K562 (cell line): ENCODE results near the gene CLIP2. TPM values are rescaled to one million over a fixed set of nuclear protein-coding genes. Genes with fewer than 3 reads are reported as not detected.
"Not testable (repeated sequence)": the region's sequence is repeated elsewhere in the genome, so short reads cannot be mapped to it uniquely, and the experiment has no call there.

Source experiments
- ATAC-seq: fragments of 200-7000 bp; cut with Tn5 transposase; 3 replicates; pipeline ENCODE4 v1.9.1; 2020; ENCODE audit warnings: moderate library complexity
- BruUV-seq: library from RNA; stranded (reverse); fragments of 400-500 nt; replicated peaks from 2 replicates; lab custom pipeline; 2021; lab: Mats Ljungman, UMichigan
- CTCF ChIA-PET: fragments of 300-600 bp; formaldehyde crosslinking; extraction: SDS; loops from one replicate; lab custom pipeline; 2021; ENCODE audit warnings: low intra/inter-chr PET ratio; lab: Yijun Ruan, JAX
- POLR2A ChIA-PET: fragments of 300-600, 350-650 bp; sonication (Branson Sonifier 250); formaldehyde crosslinking; extraction: SDS; loops from one replicate; lab custom pipeline; 2021; ENCODE audit warnings: antibody characterized with exemption, inconsistent platforms; lab: Yijun Ruan, JAX
- DNase-seq, 4 experiments: peaks; one replicate each; pipeline versions ENCODE4 v3.0.0 to v3.0.0-alpha.2; 2011 to 2018; ENCODE audit warnings: low spot score in 3 of 4, mixed read lengths in 3 of 4; ENCODE audit errors: extremely low read depth in 1 of 4
- FAIRE-seq: peaks from 2 replicates; lab custom pipeline; 2011; peaks lifted over from hg19 to GRCh38; lab: Jason Lieb, UNC
- H2AFZ ChIP-seq: 2 replicates; pipeline ENCODE4 v1.6.0; 2011; ENCODE audit warnings: low read depth, low read length, control low read depth, inconsistent platforms
- H3K27ac ChIP-seq: fragments of 200-600 bp; 3 replicates; pipeline ENCODE4 v1.8.0; 2011; ENCODE audit warnings: low read depth, mild to moderate bottlenecking, control low read depth, inconsistent platforms, low read length, moderate library complexity, mixed read lengths; ENCODE audit errors: extremely low read depth
- H3K27me3 ChIP-seq, 2 experiments: fragments of 300-600 bp in 1 of 2; 2 replicates in 1 of 2; 3 replicates in 1 of 2; pipeline versions ENCODE4 v1.6.0 to v1.8.0; 2011; ENCODE audit warnings: inconsistent platforms in 2 of 2, low read length in 2 of 2, mild to moderate bottlenecking in 1 of 2, mixed read lengths in 1 of 2, moderate library complexity in 1 of 2; ENCODE audit not compliant: control insufficient read depth in 2 of 2, insufficient read depth in 2 of 2
- H3K36me3 ChIP-seq: fragments of 300-600 bp; 3 replicates; pipeline ENCODE4 v1.8.0; 2011; ENCODE audit warnings: mild to moderate bottlenecking, low read length, inconsistent platforms; ENCODE audit not compliant: control insufficient read depth, insufficient read depth
- H3K4me1 ChIP-seq, 2 experiments: fragments of 200-600 bp in 1 of 2; replicated peaks in 1 of 2; 2 replicates in 1 of 2; 3 replicates in 1 of 2; pipeline versions ENCODE4 v1.5.1 to v1.8.0; 2011; ENCODE audit warnings: inconsistent platforms in 2 of 2, low read length in 2 of 2, mild to moderate bottlenecking in 1 of 2, mixed read lengths in 1 of 2, moderate library complexity in 1 of 2; ENCODE audit not compliant: control insufficient read depth in 2 of 2, insufficient read depth in 2 of 2
- H3K4me2 ChIP-seq: 2 replicates; pipeline ENCODE4 v1.6.1; 2011; ENCODE audit warnings: low read length, control low read depth, inconsistent platforms, mixed read lengths; ENCODE audit not compliant: insufficient read depth
- H3K4me3 ChIP-seq: fragments of 200-600 bp; sonication (generic), shearing (Covaris generic); 2 replicates; pipeline ENCODE4 v1.5.1; 2016; ENCODE audit warnings: control low read depth, inconsistent platforms
- H3K79me2 ChIP-seq: fragments of 200-600 bp; 3 replicates; pipeline ENCODE4 v1.8.0; 2011; ENCODE audit warnings: low read length, inconsistent platforms; ENCODE audit not compliant: control insufficient read depth, insufficient read depth
- H3K9ac ChIP-seq, 2 experiments: 2 replicates each; pipeline versions ENCODE4 v1.6.0 to v1.6.1; 2011; ENCODE audit warnings: low read depth in 2 of 2, low read length in 2 of 2, control low read depth in 1 of 2, inconsistent platforms in 1 of 2, mild to moderate bottlenecking in 1 of 2, mixed read lengths in 1 of 2; ENCODE audit not compliant: insufficient read depth in 1 of 2
- H3K9me1 ChIP-seq: one replicate; pipeline ENCODE4 v1.6.0; 2011; ENCODE audit warnings: inconsistent platforms, mild to moderate bottlenecking, low read length, moderate library complexity; ENCODE audit not compliant: control insufficient read depth, insufficient read depth
- H3K9me3 ChIP-seq: replicated peaks from 2 replicates; pipeline ENCODE4 v1.5.1; 2011; ENCODE audit warnings: low read depth, low read length, inconsistent platforms; ENCODE audit not compliant: control insufficient read depth, insufficient read depth
- H4K20me1 ChIP-seq: replicated peaks from 2 replicates; pipeline ENCODE4 v1.6.1; 2011; ENCODE audit warnings: low read length, inconsistent platforms, mixed read lengths; ENCODE audit not compliant: control insufficient read depth, insufficient read depth
- EGR1 ChIP-seq: fragments of 450-650 bp; conservative IDR thresholded peaks from 2 replicates; pipeline ENCODE4 v1.6.1; 2017; ENCODE audit warnings: mild to moderate bottlenecking
- ERF ChIP-seq: fragments of 450-650 bp; formaldehyde crosslinking; IDR thresholded peaks from 2 replicates; pipeline ENCODE4 v1.4.0; 2020; ENCODE audit warnings: mild to moderate bottlenecking, mixed read lengths
- FIP1L1 ChIP-seq: fragments of 200-400 bp; formaldehyde crosslinking; IDR thresholded peaks from 2 replicates; pipeline ENCODE4 v1.6.1; 2018; ENCODE audit warnings: mild to moderate bottlenecking, low read depth, low read length; ENCODE audit not compliant: poor library complexity, severe bottlenecking
- IRF2 ChIP-seq: sonication (generic); formaldehyde crosslinking; IDR thresholded peaks from 2 replicates; pipeline ENCODE4 v1.8.1; 2022; ENCODE audit warnings: mild to moderate bottlenecking, missing genetic modification reagents
- KAT8 ChIP-seq: fragments of 450-650 bp; IDR thresholded peaks from 2 replicates; pipeline ENCODE4 v1.6.1; 2016; ENCODE audit warnings: low read depth, mild to moderate bottlenecking
- KDM5B ChIP-seq: fragments of 200-600 bp; sonication (generic); IDR thresholded peaks from 2 replicates; pipeline ENCODE4 v1.6.1; 2012; ENCODE audit warnings: low read depth, mild to moderate bottlenecking, moderate library complexity, low read length, control low read depth, inconsistent platforms; ENCODE audit not compliant: insufficient replicate concordance
- MEF2D ChIP-seq: conservative IDR thresholded peaks from 2 replicates; pipeline ENCODE4 v1.6.1; 2016; ENCODE audit warnings: low read depth, missing genetic modification characterization, missing compliant biosample characterization
- SMAD1 ChIP-seq: fragments of 150-350 bp; IDR thresholded peaks from 2 replicates; pipeline ENCODE4 v1.6.1; 2014; ENCODE audit warnings: low read length, low read depth; ENCODE audit not compliant: partially characterized antibody
- ZNF212 ChIP-seq: fragments of 450-650 bp; formaldehyde crosslinking; IDR thresholded peaks from 2 replicates; pipeline ENCODE4 v1.4.0; 2020; ENCODE audit warnings: mild to moderate bottlenecking
- WGBS: fragments of 100-300 bp; shearing (Covaris generic); methylation state at CpG from one replicate; pipeline ENCODE4 v1.1.6; 2016; ENCODE audit warnings: low coverage, mixed read lengths; ENCODE audit not compliant: insufficient coverage; ENCODE audit errors: missing lambda C conversion rate; 5-methylcytosine and 5-hydroxymethylcytosine counted together
- in situ Hi-C: fragments of 300-500 bp; cut with MboI; formaldehyde crosslinking; loops from 4 replicates; pipeline ENCODE4 v1.15.0; 2018; ENCODE audit warnings: inconsistent platforms, mixed read lengths
- intact Hi-C: fragments of 100-400 bp; cut with micrococcal nuclease; formaldehyde crosslinking; loops from 2 replicates; pipeline ENCODE4 v1.14.2; 2022
- polyA plus RNA-seq, 8 experiments: library from polyadenylated mRNA; depleted of rRNA in 4 of 8; stranded (reverse) in 5 of 8; unstranded in 3 of 8; fragments of >200 nt; fragmentation: Nextera tagmentation in 2 of 8; fragmentation: Illumina TruSeq in 1 of 8; extraction: Ambion mirVana in 2 of 8; extraction: Trizol in 1 of 8; gene quantifications; 2 replicates each; pipeline versions ENCODE4 v1.2.1 to v1.2.3, GENCODE V29; 2011 to 2014; ENCODE audit warnings: inconsistent platforms in 1 of 8, missing spikeins in 1 of 8
- total RNA-seq, 7 experiments: library from RNA; depleted of rRNA in 6 of 7; stranded (reverse); fragments of >200 nt in 6 of 7; fragmentation: Illumina TruSeq in 2 of 7; extraction: Trizol in 2 of 7; gene quantifications; 2 replicates each; pipeline versions ENCODE4 v1.2.1 to v1.2.3, GENCODE V29; 2011 to 2021; ENCODE audit warnings: low replicate concordance in 1 of 7
- TF ChIP-seq, protein P1 (sequence below): fragments of 250-450 bp; sonication (Bioruptor Pico); IDR thresholded peaks from 2 replicates; pipeline ENCODE4 v1.5.0; 2021
- TF ChIP-seq, protein P2 (sequence below): fragments of 250-450 bp; sonication (Bioruptor Pico); IDR thresholded peaks from 2 replicates; pipeline ENCODE4 v1.5.0; 2022; ENCODE audit warnings: mild to moderate bottlenecking

Gene CLIP2
- total and polyA plus RNA-seq, 9 of the 15 experiments (the other 6 are each of a cell fraction or from before 2014, with no cell fraction given), result 0.07 to 5.4 (median 2.1) TPM

DNA sequence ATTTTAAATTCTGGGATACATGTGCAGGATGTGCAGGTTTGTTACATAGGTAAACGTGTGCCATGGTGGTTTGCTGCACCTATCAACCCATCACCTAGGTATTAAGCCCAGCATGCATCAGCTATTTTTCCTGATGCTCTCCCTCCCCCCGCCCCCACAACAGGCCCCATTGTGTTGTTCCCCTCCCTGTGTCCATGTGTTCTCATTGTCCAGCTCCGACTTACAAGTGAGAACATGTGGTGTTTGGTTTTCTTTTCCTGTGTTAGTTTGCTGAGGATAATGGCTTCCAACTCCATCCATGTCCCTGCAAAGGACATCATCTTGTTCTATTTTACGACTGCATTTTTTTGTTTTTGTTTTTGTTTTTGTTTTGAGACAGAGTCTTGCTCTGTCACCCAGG is 26.7 kb downstream of the CLIP2 start:
- H3K79me2 ChIP-seq, BruUV-seq, H3K4me3 ChIP-seq, H3K9ac ChIP-seq, H3K4me2 ChIP-seq, H3K36me3 ChIP-seq, ATAC-seq, DNase-seq, CTCF ChIA-PET, H4K20me1 ChIP-seq, H3K9me1 ChIP-seq, H3K27ac ChIP-seq, in situ Hi-C loops, H3K9me3 ChIP-seq, FAIRE-seq, H2AFZ ChIP-seq: not testable (repeated sequence)
- intact Hi-C loops, result loop anchor here (10.0 kb wide), 1 partner anchor 61 kb away; the partner anchor contains the start of gene RFC2
- 0 out of 2 replicates have a peak, but pooled peaks have one; percentile 5 for TF ChIP-seq EGR1
- Histone ChIP-seq H3K27me3 (peaks cover 0 to 12% of the 10 kb centered on the region in 2 experiments; a peak in 2 of 5 replicates), H3K4me1 (peaks cover 7 to 13% of the 10 kb centered on the region in 2 experiments; a peak in 3 of 5 replicates)
- POLR2A ChIA-PET, result interaction anchor here (0.6 kb wide), 1 partner anchor 13 kb away, joined by 4 read pairs; no protein-coding TSS in a partner anchor
- WGBS, result 15% methylated on average over 3 of the region's 4 CpGs

DNA sequence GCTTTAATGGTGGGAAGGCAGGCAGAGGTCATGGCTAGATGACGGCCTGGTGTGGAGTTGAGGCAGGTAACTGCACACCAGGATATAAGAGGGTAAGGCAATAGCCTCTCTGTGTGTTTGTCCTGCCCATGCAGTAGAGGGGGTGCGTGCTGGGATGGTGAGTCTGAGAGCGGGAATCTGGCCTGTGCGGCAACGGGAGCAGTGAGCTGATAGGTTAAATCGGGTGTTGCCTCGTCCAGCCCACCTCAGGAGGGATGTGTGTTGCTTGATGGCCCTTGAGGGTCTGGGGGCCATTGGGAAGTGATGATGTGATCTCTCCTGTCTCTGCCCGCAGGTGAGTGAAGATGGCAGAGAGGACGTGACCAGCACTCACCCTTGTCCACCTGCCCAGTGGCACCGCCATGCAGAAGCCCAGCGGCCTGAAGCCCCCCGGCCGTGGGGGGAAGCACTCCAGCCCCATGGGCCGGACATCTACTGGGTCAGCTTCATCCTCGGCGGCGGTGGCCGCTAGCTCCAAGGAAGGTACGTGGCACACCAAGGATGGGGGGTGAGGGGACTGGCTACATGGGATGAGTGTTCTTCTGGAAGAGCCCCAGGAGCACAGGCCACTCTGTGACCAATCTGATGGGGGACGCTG is 28.1 kb downstream of the CLIP2 start:
- H3K27ac ChIP-seq, result no peak overlapping the region
- no peak for FAIRE-seq
- no peaks in the 10 kb centered on the region for H3K9me1 ChIP-seq
- H3K27me3 ChIP-seq, result peaks cover 0 to 12% of the 10 kb centered on the region in 2 experiments; a peak in 2 of 5 replicates
- WGBS, result 37% methylated on average over 19 of the region's 20 CpGs
- H3K4me3 ChIP-seq, result no peak overlapping the region
- ChIA-PET POLR2A (interaction anchor here (0.6 to 1.2 kb wide), 3 partner anchors 10 to 28 kb away, joined by 3 to 4 read pairs (median 3); no protein-coding TSS in a partner anchor), CTCF (no interaction called here)
- H4K20me1 ChIP-seq, result no peaks in the 10 kb centered on the region
- DNase-seq, result no peak
- no peaks in the 10 kb centered on the region for H3K79me2 ChIP-seq
- H3K4me1 ChIP-seq, result peaks cover 7 to 13% of the 10 kb centered on the region in 2 experiments; a peak in 3 of 5 replicates
- no peak overlapping the region for H2AFZ ChIP-seq
- no peak for TF ChIP-seq KAT8
- no peak for TF ChIP-seq MEF2D
- TF ChIP-seq ZNF212, result no peak
- TF ChIP-seq, protein P1, sequence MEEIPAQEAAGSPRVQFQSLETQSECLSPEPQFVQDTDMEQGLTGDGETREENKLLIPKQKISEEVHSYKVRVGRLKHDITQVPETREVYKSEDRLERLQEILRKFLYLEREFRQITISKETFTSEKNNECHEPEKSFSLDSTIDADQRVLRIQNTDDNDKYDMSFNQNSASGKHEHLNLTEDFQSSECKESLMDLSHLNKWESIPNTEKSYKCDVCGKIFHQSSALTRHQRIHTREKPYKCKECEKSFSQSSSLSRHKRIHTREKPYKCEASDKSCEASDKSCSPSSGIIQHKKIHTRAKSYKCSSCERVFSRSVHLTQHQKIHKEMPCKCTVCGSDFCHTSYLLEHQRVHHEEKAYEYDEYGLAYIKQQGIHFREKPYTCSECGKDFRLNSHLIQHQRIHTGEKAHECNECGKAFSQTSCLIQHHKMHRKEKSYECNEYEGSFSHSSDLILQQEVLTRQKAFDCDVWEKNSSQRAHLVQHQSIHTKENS (CRISPR knock-in tag), result no peak
- TF ChIP-seq FIP1L1, result no peak
- TF ChIP-seq KDM5B, result no peak
- TF ChIP-seq, protein P2, sequence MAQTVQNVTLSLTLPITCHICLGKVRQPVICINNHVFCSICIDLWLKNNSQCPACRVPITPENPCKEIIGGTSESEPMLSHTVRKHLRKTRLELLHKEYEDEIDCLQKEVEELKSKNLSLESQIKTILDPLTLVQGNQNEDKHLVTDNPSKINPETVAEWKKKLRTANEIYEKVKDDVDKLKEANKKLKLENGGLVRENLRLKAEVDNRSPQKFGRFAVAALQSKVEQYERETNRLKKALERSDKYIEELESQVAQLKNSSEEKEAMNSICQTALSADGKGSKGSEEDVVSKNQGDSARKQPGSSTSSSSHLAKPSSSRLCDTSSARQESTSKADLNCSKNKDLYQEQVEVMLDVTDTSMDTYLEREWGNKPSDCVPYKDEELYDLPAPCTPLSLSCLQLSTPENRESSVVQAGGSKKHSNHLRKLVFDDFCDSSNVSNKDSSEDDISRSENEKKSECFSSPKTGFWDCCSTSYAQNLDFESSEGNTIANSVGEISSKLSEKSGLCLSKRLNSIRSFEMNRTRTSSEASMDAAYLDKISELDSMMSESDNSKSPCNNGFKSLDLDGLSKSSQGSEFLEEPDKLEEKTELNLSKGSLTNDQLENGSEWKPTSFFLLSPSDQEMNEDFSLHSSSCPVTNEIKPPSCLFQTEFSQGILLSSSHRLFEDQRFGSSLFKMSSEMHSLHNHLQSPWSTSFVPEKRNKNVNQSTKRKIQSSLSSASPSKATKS, result no peak
- TF ChIP-seq SMAD1, result no peak
- TF ChIP-seq IRF2 (CRISPR knock-in tag), result no peak
- TF ChIP-seq ERF, result no peak
- ATAC-seq, result no peak
- intact Hi-C loops, result loop anchor here (10.0 kb wide), 1 partner anchor 62 kb away; the partner anchor contains the start of gene RFC2
- in situ Hi-C loops, result no loop called here
- no peaks in the 10 kb centered on the region for H3K36me3 ChIP-seq
- H3K9me3 ChIP-seq, result no peaks in the 10 kb centered on the region
- H3K9ac ChIP-seq, result no peak overlapping the region; a peak in 1 of 4 replicates
- no TSS peak for BruUV-seq
- no peak overlapping the region for H3K4me2 ChIP-seq
